BE2C (cell line): Measurements from ENCODE around the gene GDF2.

Experiments used
- DNase-seq: peaks from one replicate; pipeline ENCODE4 v3.0.0-alpha.2; 2020
- H3K27me3 ChIP-seq: fragments of 250-450 bp; sonication (Bioruptor Pico); 2 replicates; pipeline ENCODE4 v1.5.1; 2020; ENCODE audit warnings: mild to moderate bottlenecking
- H3K36me3 ChIP-seq: fragments of 250-450 bp; sonication (Bioruptor Pico); 2 replicates; pipeline ENCODE4 v1.5.1; 2020; ENCODE audit warnings: mild to moderate bottlenecking
- H3K4me1 ChIP-seq: fragments of 250-450 bp; sonication (Bioruptor Pico); 2 replicates; pipeline ENCODE4 v1.5.1; 2020
- H3K4me3 ChIP-seq: 2 replicates; pipeline ENCODE4 v1.5.1; 2011; ENCODE audit warnings: low read depth, low read length
- H3K9me3 ChIP-seq: fragments of 250-450 bp; sonication (Bioruptor Pico); 2 replicates; pipeline ENCODE4 v1.5.1; 2020
- TF ChIP-seq, protein P1 (sequence below): IDR thresholded peaks from 2 replicates; pipeline ENCODE4 v1.5.1; 2012; ENCODE audit warnings: mild to moderate bottlenecking, low read depth, low read length

Gene GDF2

GRCh38 chr10:47334466-47335295 is 12.4 kb downstream of the GDF2 start:
- no peak for DNase-seq
- H3K9me3 ChIP-seq: no peaks in the 10 kb centered on the region
- H3K4me1 ChIP-seq: no peaks in the 10 kb centered on the region
- no peaks in the 10 kb centered on the region for H3K27me3 ChIP-seq
- TF ChIP-seq, protein P1, sequence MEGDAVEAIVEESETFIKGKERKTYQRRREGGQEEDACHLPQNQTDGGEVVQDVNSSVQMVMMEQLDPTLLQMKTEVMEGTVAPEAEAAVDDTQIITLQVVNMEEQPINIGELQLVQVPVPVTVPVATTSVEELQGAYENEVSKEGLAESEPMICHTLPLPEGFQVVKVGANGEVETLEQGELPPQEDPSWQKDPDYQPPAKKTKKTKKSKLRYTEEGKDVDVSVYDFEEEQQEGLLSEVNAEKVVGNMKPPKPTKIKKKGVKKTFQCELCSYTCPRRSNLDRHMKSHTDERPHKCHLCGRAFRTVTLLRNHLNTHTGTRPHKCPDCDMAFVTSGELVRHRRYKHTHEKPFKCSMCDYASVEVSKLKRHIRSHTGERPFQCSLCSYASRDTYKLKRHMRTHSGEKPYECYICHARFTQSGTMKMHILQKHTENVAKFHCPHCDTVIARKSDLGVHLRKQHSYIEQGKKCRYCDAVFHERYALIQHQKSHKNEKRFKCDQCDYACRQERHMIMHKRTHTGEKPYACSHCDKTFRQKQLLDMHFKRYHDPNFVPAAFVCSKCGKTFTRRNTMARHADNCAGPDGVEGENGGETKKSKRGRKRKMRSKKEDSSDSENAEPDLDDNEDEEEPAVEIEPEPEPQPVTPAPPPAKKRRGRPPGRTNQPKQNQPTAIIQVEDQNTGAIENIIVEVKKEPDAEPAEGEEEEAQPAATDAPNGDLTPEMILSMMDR: no peak
- H3K36me3 ChIP-seq: no peaks in the 10 kb centered on the region
- H3K4me3 ChIP-seq: no peak overlapping the region

DNA sequence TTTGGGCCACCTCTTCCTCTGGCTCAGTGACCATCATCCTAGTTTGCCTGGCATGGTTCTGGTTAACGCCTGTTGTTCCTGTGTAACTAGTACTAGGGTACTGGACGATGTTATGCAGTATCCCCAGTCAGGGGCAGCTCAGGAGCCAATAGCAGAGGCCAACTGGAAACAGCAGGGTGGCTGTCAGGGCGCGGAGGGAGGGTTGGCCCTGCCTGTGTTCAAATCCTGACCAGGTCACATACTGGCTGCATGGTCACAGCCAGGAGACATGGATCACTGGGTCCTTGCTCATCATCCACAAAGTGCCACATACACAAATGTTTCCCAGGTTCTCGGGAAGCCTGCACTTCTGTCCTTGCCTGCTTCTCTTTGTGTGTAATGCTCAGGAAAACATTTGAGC is 13.7 kb downstream of the GDF2 start:
- Histone ChIP-seq H3K27me3 (no peaks in the 10 kb centered on the region), H3K4me3 (no peak overlapping the region), H3K36me3 (no peaks in the 10 kb centered on the region), H3K4me1 (no peaks in the 10 kb centered on the region), H3K9me3 (no peaks in the 10 kb centered on the region)
- TF ChIP-seq, protein P1: no peak
- no peak for DNase-seq

- Histone ChIP-seq H3K9me3 (no peaks in the 10 kb centered on the region), H3K36me3 (no peaks in the 10 kb centered on the region), H3K4me3 (no peak overlapping the region), H3K27me3 (no peaks in the 10 kb centered on the region), H3K4me1 (no peaks in the 10 kb centered on the region)
- DNase-seq: no peak
- TF ChIP-seq, protein P1: no peak
Observed at GRCh38 chr10:47336387-47337134, 14.3 kb downstream of the GDF2 start.

DNA sequence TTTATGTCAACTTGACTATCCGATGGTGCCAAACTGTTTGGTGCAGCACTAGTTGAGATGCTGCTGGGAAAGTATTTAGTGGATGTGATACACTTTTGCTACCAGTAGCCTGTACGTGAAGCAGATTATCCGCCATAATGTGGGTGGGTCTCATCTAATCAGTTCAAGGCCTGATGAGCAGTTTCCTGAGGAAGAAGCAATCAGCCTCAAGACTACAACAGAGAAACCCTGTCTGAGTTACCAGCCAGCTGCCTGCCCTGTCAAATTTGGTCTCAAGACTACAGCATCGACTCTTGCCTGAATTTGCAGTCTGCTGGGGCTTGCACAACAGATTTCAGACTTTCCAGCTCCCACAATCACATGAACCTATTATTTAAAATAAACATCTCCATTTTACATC is 15.1 kb downstream of the GDF2 start:
- no peaks in the 10 kb centered on the region for H3K4me1 ChIP-seq
- H3K36me3 ChIP-seq: no peaks in the 10 kb centered on the region
- H3K27me3 ChIP-seq: no peaks in the 10 kb centered on the region
- H3K4me3 ChIP-seq: no peak overlapping the region
- H3K9me3 ChIP-seq: no peaks in the 10 kb centered on the region
- TF ChIP-seq, protein P1: no peak
- no peak for DNase-seq

- no peak for DNase-seq
- TF ChIP-seq, protein P1: no peak
- Histone ChIP-seq H3K27me3 (no peaks in the 10 kb centered on the region), H3K36me3 (no peaks in the 10 kb centered on the region), H3K4me1 (no peaks in the 10 kb centered on the region), H3K4me3 (no peak overlapping the region), H3K9me3 (no peaks in the 10 kb centered on the region)
Observed at GRCh38 chr10:47339186-47339735, 17.0 kb downstream of the GDF2 start.
